KMS-11 (cell line): ENCODE data around the gene HGS.
A peak's percentile ranks its signal among the peaks of the same experiment; 100 is the strongest.

ENCODE experiments used
- H2AFZ ChIP-seq: fragments of 200-600 bp; sonication (generic); 2 replicates; pipeline ENCODE4 v1.6.1; 2016; ENCODE audit warnings: antibody characterized with exemption, mixed run types, low read depth
- H3K27ac ChIP-seq: fragments of 200-600 bp; sonication (generic); 2 replicates; pipeline ENCODE4 v1.6.1; 2016; ENCODE audit warnings: mild to moderate bottlenecking, mixed run types
- H3K27me3 ChIP-seq: fragments of 200-600 bp; sonication (generic); 2 replicates; pipeline ENCODE4 v1.6.1; 2017; ENCODE audit warnings: mild to moderate bottlenecking, low read depth, mixed run types, moderate library complexity; ENCODE audit not compliant: insufficient read depth
- H3K36me3 ChIP-seq: fragments of 200-600 bp; sonication (generic); 2 replicates; pipeline ENCODE4 v1.6.1; 2017; ENCODE audit warnings: mild to moderate bottlenecking, mixed run types; ENCODE audit not compliant: insufficient read depth
- H3K4me1 ChIP-seq: fragments of 200-600 bp; sonication (generic); 2 replicates; pipeline ENCODE4 v1.6.1; 2016; ENCODE audit warnings: mild to moderate bottlenecking, low read depth, mixed run types; ENCODE audit not compliant: poor library complexity, severe bottlenecking
- H3K4me2 ChIP-seq: fragments of 200-600 bp; sonication (generic); 2 replicates; pipeline ENCODE4 v1.7.0; 2016; ENCODE audit warnings: mild to moderate bottlenecking, mixed run types
- H3K4me3 ChIP-seq: fragments of 200-600 bp; sonication (generic); IDR thresholded peaks from 2 replicates; pipeline ENCODE4 v1.6.1; 2017; ENCODE audit warnings: low read depth, low read length, mixed read lengths; ENCODE audit not compliant: insufficient read depth
- H3K79me2 ChIP-seq: fragments of 200-600 bp; sonication (generic); 2 replicates; pipeline ENCODE4 v1.6.1; 2016; ENCODE audit warnings: low read depth, mixed run types; ENCODE audit not compliant: insufficient read depth
- H3K9ac ChIP-seq: fragments of 200-600 bp; sonication (generic); 2 replicates; pipeline ENCODE4 v1.6.1; 2016; ENCODE audit warnings: mild to moderate bottlenecking, mixed run types
- H4K20me1 ChIP-seq: fragments of 200-600 bp; sonication (generic); 2 replicates; pipeline ENCODE4 v1.6.1; 2016; ENCODE audit warnings: mild to moderate bottlenecking, mixed run types; ENCODE audit not compliant: insufficient read depth
- CTCF ChIP-seq: fragments of 200-600 bp; sonication (generic); conservative IDR thresholded peaks from 2 replicates; pipeline ENCODE4 v1.6.1; 2017; ENCODE audit warnings: low read depth, mild to moderate bottlenecking, antibody characterized with exemption, low read length, moderate library complexity, mixed read lengths

HGS gene

GRCh38 chr17:81652906-81653771, 30.7 kb upstream of the HGS start:
- Histone ChIP-seq H3K27ac (no peak overlapping the region), H3K36me3 (no peaks in the 10 kb centered on the region), H2AFZ (no peak overlapping the region), H3K4me2 (no peak overlapping the region), H3K4me1 (peaks cover 21% of the 10 kb centered on the region), H3K79me2 (no peaks in the 10 kb centered on the region), H4K20me1 (no peaks in the 10 kb centered on the region), H3K9ac (no peak overlapping the region), H3K4me3 (no peak overlapping the region), H3K27me3 (no peaks in the 10 kb centered on the region)
- TF ChIP-seq CTCF, result no peak

- peaks cover 21% of the 10 kb centered on the region for H3K4me1 ChIP-seq
These were observed 28.3 kb upstream of the HGS start for GRCh38 chr17:81655378-81656117.

GRCh38 chr17:81656118-81656743, 27.6 kb upstream of the HGS start, which contains the start of gene PDE6G:
Gene PDE6G (minus strand): TSS chr17:81656542. CDS start chr17:81653305, 3,237 bp downstream.
- no peaks in the 10 kb centered on the region for H4K20me1 ChIP-seq
- no peak within 1 kb of the TSS; the same call in 1 of the 2 replicates for H3K4me2 ChIP-seq
- H3K9ac ChIP-seq, result no peak within 1 kb of the TSS
- no peaks in the 10 kb centered on the region for H3K79me2 ChIP-seq
- H3K27ac ChIP-seq, result peak within 1 kb of the TSS; percentile 14; the same call in 1 of the 2 replicates
- peaks cover 21% of the 10 kb centered on the region for H3K4me1 ChIP-seq
- no peak for TF ChIP-seq CTCF
- H3K27me3 ChIP-seq, result no peaks in the 10 kb centered on the region
- no peak within 1 kb of the TSS for H3K4me3 ChIP-seq
- H3K36me3 ChIP-seq, result no peaks in the 10 kb centered on the region
- peak within 1 kb of the TSS; percentile 2; the same call in 1 of the 2 replicates for H2AFZ ChIP-seq

More at GRCh38 chr17:81655378-81656117, 28.3 kb upstream of the HGS start:
- H3K4me2 ChIP-seq, result no peak overlapping the region
- H3K36me3 ChIP-seq, result no peaks in the 10 kb centered on the region
- H3K4me3 ChIP-seq, result no peak overlapping the region
- no peak overlapping the region for H2AFZ ChIP-seq
- no peaks in the 10 kb centered on the region for H4K20me1 ChIP-seq
- H3K79me2 ChIP-seq, result no peaks in the 10 kb centered on the region
- H3K9ac ChIP-seq, result no peak overlapping the region
- no peak for TF ChIP-seq CTCF
- H3K27me3 ChIP-seq, result no peaks in the 10 kb centered on the region
- H3K27ac ChIP-seq, result no peak overlapping the region

GRCh38 chr17:81656835-81657234, 27.0 kb upstream of the HGS start:
- Histone ChIP-seq H3K27ac (peak overlapping the region; percentile 14; the same call in 1 of the 2 replicates), H3K4me1 (peaks cover 21% of the 10 kb centered on the region), H3K4me3 (no peak overlapping the region), H3K9ac (no peak overlapping the region), H4K20me1 (no peaks in the 10 kb centered on the region), H2AFZ (peak overlapping the region; percentile 2; the same call in 1 of the 2 replicates), H3K79me2 (no peaks in the 10 kb centered on the region), H3K27me3 (no peaks in the 10 kb centered on the region), H3K4me2 (no peak overlapping the region; the same call in 1 of the 2 replicates), H3K36me3 (no peaks in the 10 kb centered on the region)
- TF ChIP-seq CTCF, result no peak
